ENCODE data around the gene SRL. TPM values are rescaled to one million over a fixed set of nuclear protein-coding genes. Genes with fewer than 3 reads are reported as not detected.

The SRL gene
- polyA plus RNA-seq, 1 of the 3 experiments (the other 2 are of a cell fraction), result not detected

DNA sequence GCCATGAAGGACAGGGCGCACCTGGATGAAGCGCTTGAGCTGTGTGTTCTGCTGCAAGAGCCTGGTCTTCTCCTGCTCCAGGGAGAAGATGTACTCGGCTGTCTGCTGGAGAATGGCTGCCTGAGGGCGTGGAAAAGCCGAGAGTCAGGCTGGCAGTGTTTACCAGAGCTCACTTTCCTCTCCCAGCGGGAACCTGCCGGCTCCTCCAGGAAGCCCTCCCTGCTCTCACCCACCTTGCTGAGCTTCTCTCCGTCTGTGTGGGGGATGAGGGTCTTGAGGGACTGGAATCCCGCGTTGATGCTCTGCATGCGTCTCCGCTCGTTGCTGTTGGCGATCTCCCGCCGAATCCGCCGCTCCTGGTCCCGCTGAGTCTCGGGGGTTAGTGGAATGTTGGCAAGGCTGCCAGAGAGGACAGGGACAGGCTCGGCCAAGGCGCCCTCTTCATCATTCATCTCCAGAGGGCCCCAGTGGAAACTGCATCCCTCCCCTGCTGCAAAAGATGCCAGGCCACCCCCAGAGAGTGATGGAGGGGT is 20.5 kb upstream of the SRL start:
- peaks cover 6 to 23% of the 10 kb centered on the region in 2 experiments; a peak in 1 of 4 replicates for H3K4me1 ChIP-seq (ENCODE audit: control insufficient read depth in 1 of 2, insufficient read depth in 2 of 2, low read depth in 1 of 2, low read length in 1 of 2)
- H2AFZ ChIP-seq (ENCODE audit: low read depth), result no peak overlapping the region
- CTCF ChIA-PET, result interaction anchor here (0.6 to 18.0 kb wide), 11 partner anchors 4 to 279 kb away, joined by 3 to 203 read pairs (median 5); partner anchors contain the start of genes GLIS2 and TFAP4
- peak; percentile 9 for DNase-seq
- peaks cover 21% of the 10 kb centered on the region for H3K79me2 ChIP-seq (ENCODE audit: insufficient read depth)
- TF ChIP-seq EP300 (IDR thresholded peaks at IDR 0.05; ENCODE audit: borderline replicate concordance in 1 of 2, low read depth in 1 of 2, low read length in 1 of 2) (no peak), NRF1 (IDR thresholded peaks at IDR 0.05; ENCODE audit: low read depth, low read length) (no peak), MEF2A (IDR thresholded peaks at IDR 0.05; ENCODE audit: borderline replicate concordance, low read depth) (no peak), SIN3A (IDR thresholded peaks at IDR 0.05; ENCODE audit: borderline replicate concordance, low read depth, low read length) (no peak), FOSL2 (IDR thresholded peaks at IDR 0.05; ENCODE audit: borderline replicate concordance, low read depth) (no peak), FOXM1 (IDR thresholded peaks at IDR 0.05; ENCODE audit: low read depth) (no peak), JUND (IDR thresholded peaks at IDR 0.05) (no peak), YY1 (IDR thresholded peaks at IDR 0.05; ENCODE audit: low read depth) (no peak), ELF1 (IDR thresholded peaks at IDR 0.05) (no peak), GATA2 (CRISPR knock-in tag; IDR thresholded peaks at IDR 0.05) (no peak), POLR2AphosphoS5 (IDR thresholded peaks at IDR 0.05; ENCODE audit: low read depth, low read length) (no peak), EZH2phosphoT487 (IDR thresholded peaks at IDR 0.05; ENCODE audit: borderline replicate concordance, low read depth) (no peak), TEAD4 (IDR thresholded peaks at IDR 0.05; ENCODE audit: borderline replicate concordance, insufficient read depth) (no peak)
- TF ChIP-seq, protein P1, sequence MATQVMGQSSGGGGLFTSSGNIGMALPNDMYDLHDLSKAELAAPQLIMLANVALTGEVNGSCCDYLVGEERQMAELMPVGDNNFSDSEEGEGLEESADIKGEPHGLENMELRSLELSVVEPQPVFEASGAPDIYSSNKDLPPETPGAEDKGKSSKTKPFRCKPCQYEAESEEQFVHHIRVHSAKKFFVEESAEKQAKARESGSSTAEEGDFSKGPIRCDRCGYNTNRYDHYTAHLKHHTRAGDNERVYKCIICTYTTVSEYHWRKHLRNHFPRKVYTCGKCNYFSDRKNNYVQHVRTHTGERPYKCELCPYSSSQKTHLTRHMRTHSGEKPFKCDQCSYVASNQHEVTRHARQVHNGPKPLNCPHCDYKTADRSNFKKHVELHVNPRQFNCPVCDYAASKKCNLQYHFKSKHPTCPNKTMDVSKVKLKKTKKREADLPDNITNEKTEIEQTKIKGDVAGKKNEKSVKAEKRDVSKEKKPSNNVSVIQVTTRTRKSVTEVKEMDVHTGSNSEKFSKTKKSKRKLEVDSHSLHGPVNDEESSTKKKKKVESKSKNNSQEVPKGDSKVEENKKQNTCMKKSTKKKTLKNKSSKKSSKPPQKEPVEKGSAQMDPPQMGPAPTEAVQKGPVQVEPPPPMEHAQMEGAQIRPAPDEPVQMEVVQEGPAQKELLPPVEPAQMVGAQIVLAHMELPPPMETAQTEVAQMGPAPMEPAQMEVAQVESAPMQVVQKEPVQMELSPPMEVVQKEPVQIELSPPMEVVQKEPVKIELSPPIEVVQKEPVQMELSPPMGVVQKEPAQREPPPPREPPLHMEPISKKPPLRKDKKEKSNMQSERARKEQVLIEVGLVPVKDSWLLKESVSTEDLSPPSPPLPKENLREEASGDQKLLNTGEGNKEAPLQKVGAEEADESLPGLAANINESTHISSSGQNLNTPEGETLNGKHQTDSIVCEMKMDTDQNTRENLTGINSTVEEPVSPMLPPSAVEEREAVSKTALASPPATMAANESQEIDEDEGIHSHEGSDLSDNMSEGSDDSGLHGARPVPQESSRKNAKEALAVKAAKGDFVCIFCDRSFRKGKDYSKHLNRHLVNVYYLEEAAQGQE (IDR thresholded peaks at IDR 0.05; ENCODE audit: low read depth, low read length), result no peak
- TF ChIP-seq, protein P2, sequence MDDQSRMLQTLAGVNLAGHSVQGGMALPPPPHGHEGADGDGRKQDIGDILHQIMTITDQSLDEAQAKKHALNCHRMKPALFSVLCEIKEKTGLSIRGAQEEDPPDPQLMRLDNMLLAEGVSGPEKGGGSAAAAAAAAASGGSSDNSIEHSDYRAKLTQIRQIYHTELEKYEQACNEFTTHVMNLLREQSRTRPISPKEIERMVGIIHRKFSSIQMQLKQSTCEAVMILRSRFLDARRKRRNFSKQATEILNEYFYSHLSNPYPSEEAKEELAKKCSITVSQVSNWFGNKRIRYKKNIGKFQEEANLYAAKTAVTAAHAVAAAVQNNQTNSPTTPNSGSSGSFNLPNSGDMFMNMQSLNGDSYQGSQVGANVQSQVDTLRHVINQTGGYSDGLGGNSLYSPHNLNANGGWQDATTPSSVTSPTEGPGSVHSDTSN (IDR thresholded peaks at IDR 0.05), result no peak
- TF ChIP-seq, protein P3, sequence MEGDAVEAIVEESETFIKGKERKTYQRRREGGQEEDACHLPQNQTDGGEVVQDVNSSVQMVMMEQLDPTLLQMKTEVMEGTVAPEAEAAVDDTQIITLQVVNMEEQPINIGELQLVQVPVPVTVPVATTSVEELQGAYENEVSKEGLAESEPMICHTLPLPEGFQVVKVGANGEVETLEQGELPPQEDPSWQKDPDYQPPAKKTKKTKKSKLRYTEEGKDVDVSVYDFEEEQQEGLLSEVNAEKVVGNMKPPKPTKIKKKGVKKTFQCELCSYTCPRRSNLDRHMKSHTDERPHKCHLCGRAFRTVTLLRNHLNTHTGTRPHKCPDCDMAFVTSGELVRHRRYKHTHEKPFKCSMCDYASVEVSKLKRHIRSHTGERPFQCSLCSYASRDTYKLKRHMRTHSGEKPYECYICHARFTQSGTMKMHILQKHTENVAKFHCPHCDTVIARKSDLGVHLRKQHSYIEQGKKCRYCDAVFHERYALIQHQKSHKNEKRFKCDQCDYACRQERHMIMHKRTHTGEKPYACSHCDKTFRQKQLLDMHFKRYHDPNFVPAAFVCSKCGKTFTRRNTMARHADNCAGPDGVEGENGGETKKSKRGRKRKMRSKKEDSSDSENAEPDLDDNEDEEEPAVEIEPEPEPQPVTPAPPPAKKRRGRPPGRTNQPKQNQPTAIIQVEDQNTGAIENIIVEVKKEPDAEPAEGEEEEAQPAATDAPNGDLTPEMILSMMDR (IDR thresholded peaks at IDR 0.05), result no peak
- TF ChIP-seq, protein P4, sequence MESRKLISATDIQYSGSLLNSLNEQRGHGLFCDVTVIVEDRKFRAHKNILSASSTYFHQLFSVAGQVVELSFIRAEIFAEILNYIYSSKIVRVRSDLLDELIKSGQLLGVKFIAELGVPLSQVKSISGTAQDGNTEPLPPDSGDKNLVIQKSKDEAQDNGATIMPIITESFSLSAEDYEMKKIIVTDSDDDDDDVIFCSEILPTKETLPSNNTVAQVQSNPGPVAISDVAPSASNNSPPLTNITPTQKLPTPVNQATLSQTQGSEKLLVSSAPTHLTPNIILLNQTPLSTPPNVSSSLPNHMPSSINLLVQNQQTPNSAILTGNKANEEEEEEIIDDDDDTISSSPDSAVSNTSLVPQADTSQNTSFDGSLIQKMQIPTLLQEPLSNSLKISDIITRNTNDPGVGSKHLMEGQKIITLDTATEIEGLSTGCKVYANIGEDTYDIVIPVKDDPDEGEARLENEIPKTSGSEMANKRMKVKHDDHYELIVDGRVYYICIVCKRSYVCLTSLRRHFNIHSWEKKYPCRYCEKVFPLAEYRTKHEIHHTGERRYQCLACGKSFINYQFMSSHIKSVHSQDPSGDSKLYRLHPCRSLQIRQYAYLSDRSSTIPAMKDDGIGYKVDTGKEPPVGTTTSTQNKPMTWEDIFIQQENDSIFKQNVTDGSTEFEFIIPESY (IDR thresholded peaks at IDR 0.05; ENCODE audit: borderline replicate concordance, low read depth), result no peak
- TF ChIP-seq, protein P5, sequence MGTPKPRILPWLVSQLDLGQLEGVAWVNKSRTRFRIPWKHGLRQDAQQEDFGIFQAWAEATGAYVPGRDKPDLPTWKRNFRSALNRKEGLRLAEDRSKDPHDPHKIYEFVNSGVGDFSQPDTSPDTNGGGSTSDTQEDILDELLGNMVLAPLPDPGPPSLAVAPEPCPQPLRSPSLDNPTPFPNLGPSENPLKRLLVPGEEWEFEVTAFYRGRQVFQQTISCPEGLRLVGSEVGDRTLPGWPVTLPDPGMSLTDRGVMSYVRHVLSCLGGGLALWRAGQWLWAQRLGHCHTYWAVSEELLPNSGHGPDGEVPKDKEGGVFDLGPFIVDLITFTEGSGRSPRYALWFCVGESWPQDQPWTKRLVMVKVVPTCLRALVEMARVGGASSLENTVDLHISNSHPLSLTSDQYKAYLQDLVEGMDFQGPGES (IDR thresholded peaks at IDR 0.05; ENCODE audit: low read depth, low read length), result no peak
- TF ChIP-seq, protein P6, sequence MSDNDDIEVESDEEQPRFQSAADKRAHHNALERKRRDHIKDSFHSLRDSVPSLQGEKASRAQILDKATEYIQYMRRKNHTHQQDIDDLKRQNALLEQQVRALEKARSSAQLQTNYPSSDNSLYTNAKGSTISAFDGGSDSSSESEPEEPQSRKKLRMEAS (IDR thresholded peaks at IDR 0.05; ENCODE audit: low read depth), result no peak
- TF ChIP-seq, protein P7, sequence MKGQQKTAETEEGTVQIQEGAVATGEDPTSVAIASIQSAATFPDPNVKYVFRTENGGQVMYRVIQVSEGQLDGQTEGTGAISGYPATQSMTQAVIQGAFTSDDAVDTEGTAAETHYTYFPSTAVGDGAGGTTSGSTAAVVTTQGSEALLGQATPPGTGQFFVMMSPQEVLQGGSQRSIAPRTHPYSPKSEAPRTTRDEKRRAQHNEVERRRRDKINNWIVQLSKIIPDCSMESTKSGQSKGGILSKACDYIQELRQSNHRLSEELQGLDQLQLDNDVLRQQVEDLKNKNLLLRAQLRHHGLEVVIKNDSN (IDR thresholded peaks at IDR 0.05; ENCODE audit: borderline replicate concordance, low read depth), result no peak
- H3K9me3 ChIP-seq, result no peaks in the 10 kb centered on the region
- WGBS (ENCODE audit: low lambda C conversion rate), result 96% methylated on average over 21 of the region's 22 CpGs
- no peaks in the 10 kb centered on the region for H4K20me1 ChIP-seq (ENCODE audit: insufficient read depth)
- no peaks in the 10 kb centered on the region for H3K27me3 ChIP-seq (ENCODE audit: insufficient read depth)
- no peak overlapping the region for H3K4me2 ChIP-seq
- no peak overlapping the region for H3K9ac ChIP-seq
- H3F3A ChIP-seq (replicated peaks; ENCODE audit: insufficient read depth), result no peaks in the 10 kb centered on the region
- H3K36me3 ChIP-seq (replicated peaks in 1 of 2; ENCODE audit: control insufficient read depth in 1 of 2, insufficient read depth in 2 of 2, low read length in 1 of 2), result peaks cover 5 to 9% of the 10 kb centered on the region in 2 experiments
- no peak overlapping the region for H3K4me3 ChIP-seq (ENCODE audit: low read depth in 2 of 2, low read length in 1 of 2)
- no peaks in the 10 kb centered on the region for H3K9me2 ChIP-seq
- POLR2A ChIA-PET, result interaction anchor here (0.7 to 1.1 kb wide), 3 partner anchors 9 to 11 kb away, joined by 3 read pairs; no protein-coding TSS in a partner anchor
- no peak overlapping the region for H3K27ac ChIP-seq (ENCODE audit: low read depth in 2 of 2, low read length in 1 of 2)
